Measurements from ENCODE around the gene HDAC10.

The HDAC10 gene

DNA sequence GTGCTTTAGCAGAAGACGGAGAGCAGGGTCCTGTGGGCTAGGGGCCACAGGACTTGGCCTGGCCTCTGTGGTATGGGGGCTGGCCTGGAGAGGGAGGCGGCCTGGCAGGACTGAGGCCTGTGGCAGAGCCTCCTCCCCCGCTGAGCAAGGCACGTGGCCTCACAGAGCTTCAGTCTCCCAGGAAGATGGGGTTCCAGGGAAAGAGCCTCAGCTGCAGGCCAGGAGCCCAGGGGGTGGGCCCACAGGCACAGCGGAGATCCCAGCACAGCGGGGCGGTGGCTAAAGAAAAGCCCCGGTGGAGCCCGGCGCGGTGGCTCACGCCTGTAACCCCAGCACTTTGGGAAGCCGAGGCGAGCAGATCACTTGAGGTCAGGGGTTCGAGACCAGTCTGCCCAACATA is 8.2 kb upstream of the HDAC10 start:
- Histone ChIP-seq H3K4me1 (ENCODE audit: control insufficient read depth, insufficient read depth, low read length) (peaks cover 10% of the 10 kb centered on the region), H3K4me3 (ENCODE audit: low read length) (no peak overlapping the region), H3K36me3 (ENCODE audit: control insufficient read depth, insufficient read depth, low read length, severe bottlenecking) (no peaks in the 10 kb centered on the region), H3K9me3 (ENCODE audit: control insufficient read depth, low read length) (no peaks in the 10 kb centered on the region), H3K9ac (ENCODE audit: low read length) (no peak overlapping the region), H3K27me3 (replicated peaks; ENCODE audit: control insufficient read depth, insufficient read depth, low read length) (no peaks in the 10 kb centered on the region)
- DNase-seq (ENCODE audit: low read depth), result no peak

GRCh38 chr22:50258361-50259292 is 7.6 kb upstream of the HDAC10 start:
- Histone ChIP-seq H3K4me1 (ENCODE audit: control insufficient read depth, insufficient read depth, low read length) (peaks cover 10% of the 10 kb centered on the region), H3K36me3 (ENCODE audit: control insufficient read depth, insufficient read depth, low read length, severe bottlenecking) (no peaks in the 10 kb centered on the region), H3K27me3 (replicated peaks; ENCODE audit: control insufficient read depth, insufficient read depth, low read length) (no peaks in the 10 kb centered on the region), H3K9me3 (ENCODE audit: control insufficient read depth, low read length) (no peaks in the 10 kb centered on the region), H3K4me3 (ENCODE audit: low read length) (no peak overlapping the region), H3K9ac (ENCODE audit: low read length) (no peak overlapping the region)
- no peak for DNase-seq (ENCODE audit: low read depth)

GRCh38 chr22:50257451-50258360 is 6.6 kb upstream of the HDAC10 start:
- Histone ChIP-seq H3K9ac (ENCODE audit: low read length) (no peak overlapping the region), H3K4me1 (ENCODE audit: control insufficient read depth, insufficient read depth, low read length) (peaks cover 10% of the 10 kb centered on the region), H3K27me3 (replicated peaks; ENCODE audit: control insufficient read depth, insufficient read depth, low read length) (no peaks in the 10 kb centered on the region), H3K36me3 (ENCODE audit: control insufficient read depth, insufficient read depth, low read length, severe bottlenecking) (no peaks in the 10 kb centered on the region), H3K9me3 (ENCODE audit: control insufficient read depth, low read length) (no peaks in the 10 kb centered on the region), H3K4me3 (ENCODE audit: low read length) (no peak overlapping the region)
- DNase-seq (ENCODE audit: low read depth), result no peak

DNA sequence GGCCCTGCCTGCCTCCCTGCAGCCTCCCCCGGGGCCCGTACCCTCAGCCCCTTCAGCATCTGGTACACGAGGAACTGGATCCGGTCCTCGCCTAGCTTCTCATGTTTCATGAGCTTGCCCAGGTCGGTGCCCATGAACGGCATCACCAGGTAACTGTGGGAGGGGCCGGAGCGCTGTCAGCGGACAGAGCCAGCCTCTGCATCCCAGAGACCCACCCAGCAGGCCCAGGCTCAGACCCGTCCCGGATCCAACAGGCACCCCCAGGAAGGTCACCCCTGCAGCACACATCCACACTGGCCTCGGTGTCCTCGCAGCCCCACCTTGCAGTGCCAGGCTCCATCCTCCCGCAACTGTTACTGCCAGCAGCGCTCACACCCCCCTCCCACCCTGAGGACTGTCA is 6.0 kb upstream of the HDAC10 start:
- H3K4me3 ChIP-seq (ENCODE audit: low read length), result no peak overlapping the region
- H3K9me3 ChIP-seq (ENCODE audit: control insufficient read depth, low read length), result no peaks in the 10 kb centered on the region
- H3K27me3 ChIP-seq (replicated peaks; ENCODE audit: control insufficient read depth, insufficient read depth, low read length), result no peaks in the 10 kb centered on the region
- no peaks in the 10 kb centered on the region for H3K36me3 ChIP-seq (ENCODE audit: control insufficient read depth, insufficient read depth, low read length, severe bottlenecking)
- no peak overlapping the region for H3K9ac ChIP-seq (ENCODE audit: low read length)
- DNase-seq (ENCODE audit: low read depth), result no peak
- H3K4me1 ChIP-seq (ENCODE audit: control insufficient read depth, insufficient read depth, low read length), result peaks cover 8% of the 10 kb centered on the region

DNA sequence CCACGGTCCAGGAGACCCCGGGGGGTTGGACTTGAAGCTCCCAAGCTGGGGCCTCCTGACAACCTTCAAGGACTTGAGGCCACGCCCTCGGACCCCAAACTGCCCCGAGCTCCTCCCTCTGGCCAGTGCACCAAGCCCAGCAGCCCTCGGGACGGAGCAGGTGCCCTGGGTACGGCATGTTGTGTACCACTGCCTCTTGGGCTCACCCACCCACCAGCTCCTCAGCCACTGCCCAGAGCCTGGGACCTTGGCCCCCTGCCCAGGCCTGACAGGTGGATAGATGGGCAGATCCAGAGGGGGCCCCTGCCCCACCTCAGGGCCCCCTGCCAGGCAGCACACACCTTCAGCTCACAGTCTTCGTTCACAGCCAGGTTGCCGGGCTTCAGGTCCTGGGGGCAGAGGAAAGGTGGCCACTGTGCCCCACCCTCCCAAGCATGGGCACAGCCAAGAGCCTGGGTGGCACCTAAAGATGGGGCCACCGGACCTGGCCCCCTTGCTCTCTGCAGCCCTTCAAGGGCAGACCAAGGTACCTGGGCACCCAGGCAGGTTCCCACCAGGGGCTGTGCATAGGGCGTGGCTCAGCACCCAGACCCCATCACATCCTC is 5.3 kb upstream of the HDAC10 start:
- DNase-seq (ENCODE audit: low read depth), result no peak
- H3K36me3 ChIP-seq (ENCODE audit: control insufficient read depth, insufficient read depth, low read length, severe bottlenecking), result no peaks in the 10 kb centered on the region
- peaks cover 6% of the 10 kb centered on the region for H3K4me1 ChIP-seq (ENCODE audit: control insufficient read depth, insufficient read depth, low read length)
- no peaks in the 10 kb centered on the region for H3K27me3 ChIP-seq (replicated peaks; ENCODE audit: control insufficient read depth, insufficient read depth, low read length)
- no peak overlapping the region for H3K9ac ChIP-seq (ENCODE audit: low read length)
- no peak overlapping the region for H3K4me3 ChIP-seq (ENCODE audit: low read length)
- H3K9me3 ChIP-seq (ENCODE audit: control insufficient read depth, low read length), result no peaks in the 10 kb centered on the region

DNA sequence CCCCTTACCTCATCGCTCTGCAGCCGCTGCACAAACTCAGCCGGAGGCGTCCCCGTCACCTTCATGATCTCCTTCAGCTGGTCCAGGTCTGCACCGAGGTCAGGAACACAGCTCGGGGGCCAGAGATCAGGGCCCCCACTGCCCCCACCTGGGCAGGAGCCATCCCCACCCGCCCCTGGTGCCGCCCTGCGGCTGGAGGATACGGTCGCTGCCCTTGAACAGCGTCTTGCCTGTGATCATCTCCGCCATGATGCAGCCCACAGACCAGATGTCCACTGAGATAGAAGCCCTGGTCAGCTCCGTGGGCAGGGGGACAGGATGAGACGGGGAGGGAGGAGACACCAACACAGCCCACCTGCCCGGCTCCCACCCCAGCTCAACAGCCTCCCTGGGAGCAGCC is 4.5 kb upstream of the HDAC10 start:
- H3K4me1 ChIP-seq (ENCODE audit: control insufficient read depth, insufficient read depth, low read length), result peaks cover 6% of the 10 kb centered on the region
- H3K4me3 ChIP-seq (ENCODE audit: low read length), result no peak overlapping the region
- no peaks in the 10 kb centered on the region for H3K9me3 ChIP-seq (ENCODE audit: control insufficient read depth, low read length)
- no peak overlapping the region for H3K9ac ChIP-seq (ENCODE audit: low read length)
- no peaks in the 10 kb centered on the region for H3K36me3 ChIP-seq (ENCODE audit: control insufficient read depth, insufficient read depth, low read length, severe bottlenecking)
- no peak for DNase-seq (ENCODE audit: low read depth)
- no peaks in the 10 kb centered on the region for H3K27me3 ChIP-seq (replicated peaks; ENCODE audit: control insufficient read depth, insufficient read depth, low read length)

GRCh38 chr22:50255099-50255498 is 4.0 kb upstream of the HDAC10 start:
- H3K9ac ChIP-seq (ENCODE audit: low read length), result no peak overlapping the region
- no peak overlapping the region for H3K4me3 ChIP-seq (ENCODE audit: low read length)
- no peak for DNase-seq (ENCODE audit: low read depth)
- H3K27me3 ChIP-seq (replicated peaks; ENCODE audit: control insufficient read depth, insufficient read depth, low read length), result no peaks in the 10 kb centered on the region
- peaks cover 8% of the 10 kb centered on the region for H3K4me1 ChIP-seq (ENCODE audit: control insufficient read depth, insufficient read depth, low read length)
- H3K9me3 ChIP-seq (ENCODE audit: control insufficient read depth, low read length), result no peaks in the 10 kb centered on the region
- H3K36me3 ChIP-seq (ENCODE audit: control insufficient read depth, insufficient read depth, low read length, severe bottlenecking), result no peaks in the 10 kb centered on the region

- Histone ChIP-seq H3K4me1 (ENCODE audit: control insufficient read depth, insufficient read depth, low read length) (peaks cover 13% of the 10 kb centered on the region), H3K27me3 (replicated peaks; ENCODE audit: control insufficient read depth, insufficient read depth, low read length) (no peaks in the 10 kb centered on the region), H3K4me3 (ENCODE audit: low read length) (no peak overlapping the region), H3K9ac (ENCODE audit: low read length) (no peak overlapping the region), H3K9me3 (ENCODE audit: control insufficient read depth, low read length) (no peaks in the 10 kb centered on the region), H3K36me3 (ENCODE audit: control insufficient read depth, insufficient read depth, low read length, severe bottlenecking) (no peaks in the 10 kb centered on the region)
- no peak for DNase-seq (ENCODE audit: low read depth)
Observed at GRCh38 chr22:50253941-50254340, 2.9 kb upstream of the HDAC10 start.

GRCh38 chr22:50253046-50253915 is 2.2 kb upstream of the HDAC10 start:
- Histone ChIP-seq H3K4me3 (ENCODE audit: low read length) (no peak overlapping the region), H3K27me3 (replicated peaks; ENCODE audit: control insufficient read depth, insufficient read depth, low read length) (no peaks in the 10 kb centered on the region), H3K4me1 (ENCODE audit: control insufficient read depth, insufficient read depth, low read length) (peaks cover 13% of the 10 kb centered on the region), H3K9ac (ENCODE audit: low read length) (no peak overlapping the region), H3K9me3 (ENCODE audit: control insufficient read depth, low read length) (no peaks in the 10 kb centered on the region), H3K36me3 (ENCODE audit: control insufficient read depth, insufficient read depth, low read length, severe bottlenecking) (no peaks in the 10 kb centered on the region)
- DNase-seq (ENCODE audit: low read depth), result no peak

DNA sequence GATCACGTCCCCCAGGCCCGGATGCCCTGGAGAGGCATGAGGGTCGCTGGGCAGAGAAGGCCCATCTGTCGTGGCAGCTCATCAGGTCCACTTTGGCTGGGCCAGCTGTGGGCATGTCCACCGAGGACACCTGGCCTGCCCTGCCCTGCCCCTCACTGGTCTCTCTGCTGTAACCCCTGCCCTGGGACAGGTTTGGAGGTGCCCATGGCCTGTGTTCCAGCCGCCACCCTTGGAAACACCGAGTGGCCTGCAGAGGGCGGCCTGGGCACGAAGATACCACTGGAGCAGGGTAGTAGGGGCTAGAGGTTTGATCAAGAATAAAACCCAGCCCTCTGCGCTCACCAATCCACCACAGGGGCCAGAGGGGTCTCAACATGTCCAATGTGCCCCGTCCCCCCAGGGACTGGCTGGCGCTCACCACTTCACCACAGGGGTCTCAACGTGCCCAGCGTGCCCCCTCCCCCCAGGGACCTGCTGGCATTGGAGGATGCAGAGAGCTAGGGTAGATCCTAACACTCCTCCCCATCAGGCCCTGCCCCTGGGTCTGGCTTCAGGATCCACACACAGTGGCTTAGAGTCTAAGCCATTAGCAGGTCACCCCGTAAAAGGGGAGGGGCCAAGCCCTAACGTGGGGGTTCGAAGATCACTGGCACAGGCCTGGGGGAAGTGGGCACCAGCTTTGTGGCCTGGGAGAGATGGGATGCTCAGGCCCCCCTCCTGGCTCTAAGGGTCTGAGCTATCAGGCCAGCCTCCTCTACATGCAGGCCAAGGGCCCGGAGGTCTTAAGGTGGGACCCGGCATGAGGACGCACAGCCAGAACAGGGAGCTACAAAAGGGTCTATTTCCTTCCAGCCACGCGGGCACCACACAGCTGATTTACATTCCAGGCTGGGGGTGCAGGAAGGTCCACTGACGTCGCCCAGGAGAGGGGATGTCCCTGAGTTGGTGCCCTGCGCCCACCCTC is 1.3 kb upstream of the HDAC10 start:
- no peak overlapping the region for H3K4me3 ChIP-seq (ENCODE audit: low read length)
- H3K36me3 ChIP-seq (ENCODE audit: control insufficient read depth, insufficient read depth, low read length, severe bottlenecking), result peaks cover 2% of the 10 kb centered on the region

More for the DNA sequence above, 1.3 kb upstream of the HDAC10 start:
- Histone ChIP-seq H3K9me3 (ENCODE audit: control insufficient read depth, low read length) (no peaks in the 10 kb centered on the region), H3K4me1 (ENCODE audit: control insufficient read depth, insufficient read depth, low read length) (peaks cover 13% of the 10 kb centered on the region), H3K9ac (ENCODE audit: low read length) (no peak overlapping the region), H3K27me3 (replicated peaks; ENCODE audit: control insufficient read depth, insufficient read depth, low read length) (no peaks in the 10 kb centered on the region)
- DNase-seq (ENCODE audit: low read depth), result peak; percentile 86

Measured in adipocyte (in vitro differentiated cells).